Glomerular visceral epithelial cell (primary cell): ENCODE results near the gene BRPF1.

Experiments used
- DNase-seq: peaks from one replicate; pipeline ENCODE4 v3.0.0-alpha.2; 2016; ENCODE audit errors: extremely low spot score

BRPF1 gene

DNA sequence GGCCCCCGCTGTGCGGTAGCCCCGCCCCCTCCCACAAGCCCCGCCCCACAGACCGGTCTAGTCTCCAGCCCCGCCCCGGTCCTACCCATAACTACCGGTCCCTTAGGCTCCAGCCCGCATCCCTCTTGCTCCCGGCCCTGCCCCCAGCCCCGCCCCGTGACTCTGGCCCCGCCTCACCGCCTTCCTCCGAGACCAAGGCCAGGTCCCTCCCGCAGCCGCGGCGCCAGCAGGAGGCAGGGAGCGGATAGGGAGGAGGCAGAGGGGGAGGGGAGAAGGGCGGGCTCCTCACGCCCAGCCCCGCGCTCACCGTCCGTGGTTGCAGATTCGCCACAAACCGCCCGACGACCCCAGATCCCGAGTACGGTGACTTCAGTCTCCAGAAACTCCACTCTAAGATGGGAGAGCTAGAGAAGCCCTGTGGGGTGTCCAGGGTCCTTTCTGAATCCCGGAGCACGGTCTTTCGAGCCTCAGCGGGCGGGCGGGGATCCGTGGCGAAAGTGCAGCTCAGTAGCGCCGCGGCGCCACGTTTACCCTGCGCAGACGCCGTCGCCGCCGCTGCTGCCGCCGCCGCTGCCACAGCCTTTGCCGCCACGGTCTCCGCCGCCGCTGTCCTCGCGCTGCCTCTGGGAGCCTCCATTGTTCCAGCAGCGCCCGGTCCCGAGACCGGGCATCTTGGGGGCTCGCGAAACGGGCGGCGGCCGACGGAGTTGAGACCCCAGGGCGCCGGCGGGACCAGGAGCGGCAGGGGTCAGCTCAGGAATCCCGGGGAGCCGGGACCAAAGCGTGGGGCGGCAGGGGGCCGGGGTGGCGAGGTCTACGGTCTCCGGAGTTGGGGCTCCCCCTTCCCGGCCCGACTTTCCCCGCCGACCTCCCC lies at the start of gene BRPF1:
BRPF1 (plus strand) TSS at position 530 of the 874 bp plus-strand sequence. CDS start 2,406 bp downstream, outside the sequence.
- peak; percentile 100 for DNase-seq

DNA sequence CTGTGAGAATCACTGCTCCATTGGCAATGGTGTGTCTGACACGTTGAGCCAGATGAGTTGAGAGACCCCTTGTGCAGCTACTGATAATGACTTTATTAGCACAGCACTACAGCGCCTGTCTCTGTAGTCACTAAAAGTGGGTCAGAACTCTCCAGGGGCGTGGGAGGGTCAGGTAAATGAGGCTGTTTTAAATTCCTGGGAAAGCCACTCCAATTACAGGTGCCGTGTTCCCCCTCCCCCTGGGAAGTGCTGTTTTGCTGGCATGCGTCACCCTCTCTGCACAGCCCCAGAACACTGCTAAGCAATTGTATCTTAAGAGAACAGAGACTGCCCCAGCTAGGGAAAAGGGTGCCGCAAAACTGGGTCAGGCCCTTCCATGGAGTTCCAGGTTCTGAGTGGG lies 49.4 kb upstream of the BRPF1 start:
- no peak for DNase-seq

DNA sequence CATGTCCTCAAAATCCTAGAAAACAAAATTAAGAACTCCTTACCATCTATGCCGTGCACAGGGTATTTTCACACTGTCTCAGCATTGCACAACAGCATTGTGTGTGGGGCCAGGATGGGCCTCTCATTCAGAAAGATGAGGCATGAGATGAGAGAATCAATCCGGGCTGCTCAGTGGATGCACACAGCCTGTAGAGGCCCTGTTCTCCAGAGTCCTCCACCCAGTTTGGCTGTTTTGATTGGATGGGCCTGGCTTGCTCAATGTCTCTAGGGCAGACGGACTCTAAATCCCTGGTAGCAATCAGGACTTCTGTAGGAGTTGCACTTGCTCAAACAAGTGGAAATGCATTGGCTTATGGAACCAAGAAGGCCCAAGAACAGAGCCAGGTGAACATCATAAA lies 48.1 kb upstream of the BRPF1 start:
- DNase-seq: no peak

- no peak for DNase-seq
Observed at GRCh38 chr3:9685216-9686049, 46.1 kb upstream of the BRPF1 start.

GRCh38 chr3:9686050-9686550 lies 45.4 kb upstream of the BRPF1 start:
- no peak for DNase-seq

GRCh38 chr3:9686703-9687102 lies 44.8 kb upstream of the BRPF1 start:
- DNase-seq: no peak

DNA sequence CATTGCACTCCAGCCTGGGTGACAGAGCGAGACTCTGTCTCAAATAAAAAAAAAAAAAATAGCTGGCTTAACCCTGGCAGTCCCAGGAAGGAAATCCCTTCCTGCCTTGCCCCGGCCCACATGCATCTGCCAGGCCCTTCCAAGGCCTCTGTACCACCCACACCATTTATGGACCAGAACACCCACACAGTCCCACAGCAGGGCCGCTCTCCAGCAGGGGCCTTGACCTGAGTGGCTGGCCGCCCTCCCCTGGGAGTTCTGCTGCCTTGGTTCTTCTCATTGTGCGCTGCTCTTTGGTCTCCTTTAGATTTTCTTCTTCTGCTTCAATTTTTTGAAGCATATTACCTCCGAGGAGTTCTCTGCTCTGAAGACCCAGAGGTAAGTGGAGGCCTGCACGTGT lies 44.0 kb upstream of the BRPF1 start:
- DNase-seq: no peak

DNA sequence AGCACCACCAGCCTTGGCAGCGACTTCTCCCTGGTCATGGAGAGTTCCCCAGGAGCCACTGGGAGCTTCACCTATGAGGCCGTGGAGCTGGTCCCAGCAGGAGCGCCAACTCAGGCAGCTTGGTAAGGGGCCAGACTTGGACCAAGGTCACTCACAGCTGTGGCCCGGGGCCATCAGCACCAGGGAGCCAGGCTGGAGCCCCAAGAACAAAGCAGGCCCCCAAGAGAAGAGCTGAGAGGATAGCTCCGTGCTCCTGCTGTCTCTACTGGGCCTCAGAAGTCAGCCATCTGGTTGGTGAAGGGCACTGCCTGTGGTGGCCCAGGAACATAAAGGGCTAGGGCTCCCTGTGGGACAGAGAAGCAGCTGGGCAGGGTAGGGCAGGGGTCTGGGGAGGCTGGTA lies 42.6 kb upstream of the BRPF1 start:
- DNase-seq: no peak

DNA sequence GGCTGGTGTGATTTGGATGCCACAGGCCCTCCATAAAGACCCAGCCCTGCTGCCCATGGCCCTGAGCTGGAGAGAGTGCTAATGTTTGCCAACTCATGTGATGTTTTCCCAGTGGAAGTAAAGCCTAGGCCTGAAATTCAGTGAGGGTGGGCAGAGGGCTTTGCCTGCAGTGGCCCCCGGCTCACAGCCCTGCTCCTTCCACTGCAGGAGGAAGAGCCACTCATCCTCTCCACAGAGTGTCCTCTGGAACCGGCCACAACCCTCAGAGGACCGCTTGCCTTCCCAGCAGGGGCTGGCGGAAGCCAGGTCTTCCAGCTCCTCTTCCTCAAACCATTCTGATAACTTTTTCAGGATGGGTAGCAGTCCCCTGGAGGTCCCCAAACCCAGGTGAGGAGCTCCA lies 41.8 kb upstream of the BRPF1 start:
- no peak for DNase-seq

GRCh38 chr3:9690451-9691450 lies 40.8 kb upstream of the BRPF1 start:
- DNase-seq: no peak

DNA sequence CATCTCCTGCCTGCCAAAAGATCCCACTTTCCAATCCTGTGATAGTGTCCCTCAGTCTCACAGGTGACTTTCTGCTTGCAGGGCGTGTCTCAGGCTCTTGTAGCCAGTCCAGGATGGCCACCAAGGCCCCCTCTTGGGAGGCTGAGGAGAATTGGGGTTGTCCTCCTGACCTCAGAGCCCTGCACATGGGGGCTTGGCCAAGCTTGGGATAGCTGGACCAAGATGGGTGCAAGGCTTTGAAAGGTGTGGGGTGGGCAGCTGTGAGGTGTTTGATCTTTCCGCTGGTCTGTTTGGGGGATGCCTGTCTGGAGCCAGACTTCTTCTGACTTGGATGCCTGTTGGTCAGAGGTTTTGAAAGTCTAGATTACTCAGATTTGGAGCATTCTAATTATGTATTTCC lies 39.9 kb upstream of the BRPF1 start:
- no peak for DNase-seq

DNA sequence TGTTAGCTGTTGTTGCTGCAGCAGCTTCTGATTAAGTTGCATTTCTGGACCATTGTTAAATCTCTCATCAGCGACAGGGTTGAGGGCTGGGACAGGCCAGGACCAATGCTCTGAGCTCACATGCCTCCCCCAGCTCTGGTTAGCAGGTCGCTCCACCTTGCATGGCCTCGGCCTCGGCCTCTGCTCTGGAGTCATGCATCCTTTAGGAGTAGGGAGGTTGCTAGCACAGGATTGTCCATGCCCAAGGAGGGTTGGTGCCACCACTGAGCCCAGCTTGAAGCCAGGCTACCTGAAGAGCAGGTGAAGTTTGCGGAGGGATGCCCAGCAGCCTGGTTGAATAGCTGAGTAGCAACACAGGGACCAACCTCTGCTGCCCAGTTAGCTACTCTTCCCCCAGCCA lies 39.1 kb upstream of the BRPF1 start:
- DNase-seq: no peak

GRCh38 chr3:9695345-9695744 lies 36.2 kb upstream of the BRPF1 start:
- no peak for DNase-seq

- DNase-seq: no peak
Observed at GRCh38 chr3:9695746-9696145, 35.8 kb upstream of the BRPF1 start.

GRCh38 chr3:9696480-9697220 lies 34.9 kb upstream of the BRPF1 start:
- no peak for DNase-seq

GRCh38 chr3:9697892-9698291 lies 33.6 kb upstream of the BRPF1 start:
- DNase-seq: no peak

DNA sequence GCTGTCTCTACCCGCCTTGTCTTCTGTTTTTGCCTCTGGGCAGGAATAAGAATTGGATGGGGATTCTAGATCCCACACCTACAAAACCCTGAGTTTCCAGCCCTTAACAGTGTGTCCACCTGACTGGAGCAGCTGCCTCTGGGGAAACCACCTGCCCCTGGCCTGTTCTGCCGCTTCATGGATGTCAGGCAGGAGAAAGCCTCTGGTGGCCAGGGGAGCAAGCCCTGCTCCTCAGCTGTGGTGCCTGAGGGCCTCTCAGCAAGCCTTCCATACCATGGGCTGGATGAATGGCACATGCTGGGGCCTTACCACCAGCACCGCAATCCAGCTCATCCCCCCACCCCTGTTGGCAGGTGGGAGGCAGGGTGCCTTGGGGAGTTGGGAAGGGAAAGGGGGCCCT lies 33.2 kb upstream of the BRPF1 start:
- no peak for DNase-seq

- peak; percentile 11 for DNase-seq
Observed at GRCh38 chr3:9700536-9700935, 31.0 kb upstream of the BRPF1 start.

- no peak for DNase-seq
Observed at GRCh38 chr3:9701006-9701405, 30.5 kb upstream of the BRPF1 start.

- no peak for DNase-seq
Observed at GRCh38 chr3:9701711-9702110, 29.8 kb upstream of the BRPF1 start.

DNA sequence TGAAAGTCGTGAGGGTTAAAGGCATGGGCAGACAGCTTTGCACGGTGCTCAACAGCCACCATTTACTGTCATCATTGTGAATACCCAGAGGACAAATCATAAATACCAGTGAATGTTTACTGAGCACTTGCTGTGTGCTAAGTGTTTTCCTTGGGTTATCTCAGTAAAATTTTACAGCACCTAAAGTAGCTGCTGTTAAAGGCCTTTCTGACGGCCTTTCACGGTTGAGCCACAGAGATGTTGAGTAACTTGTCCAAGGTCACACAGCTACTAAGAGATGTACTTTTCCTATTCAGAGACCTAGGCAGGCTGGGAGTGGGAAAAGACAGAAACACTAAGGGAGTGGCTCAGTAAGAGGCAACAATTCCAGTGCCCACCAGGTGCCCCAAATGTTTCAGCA lies 28.3 kb upstream of the BRPF1 start:
- DNase-seq: no peak
